ENCODE data around the gene CDC25A. TPM values are rescaled to one million over a fixed set of nuclear protein-coding genes. Genes with fewer than 3 reads are reported as not detected.

The CDC25A gene
- total RNA-seq, 4 donors from 2014 or later = 1.7 to 7.6 (median 4.8) TPM

GRCh38 chr3:48110463-48110862 lies 77.8 kb downstream of the CDC25A start:
- Histone ChIP-seq H3K27ac (no peak overlapping the region), H3K4me3 (no peak overlapping the region), H3K36me3 (no peaks in the 10 kb centered on the region), H3K9me3 (no peaks in the 10 kb centered on the region), H3K27me3 (no peaks in the 10 kb centered on the region), H3K4me1 (peaks cover 0 to 4% (median 0%) of the 10 kb centered on the region in 4 donors)
- TF ChIP-seq POLR2A (IDR thresholded peaks at IDR 0.05) = no peak
- TF ChIP-seq EP300 (IDR thresholded peaks at IDR 0.05; ENCODE audit: low read depth) = no peak
- TF ChIP-seq CTCF (IDR thresholded peaks at IDR 0.05) = no peak
- no peak for TF ChIP-seq POLR2AphosphoS5 (IDR thresholded peaks at IDR 0.05)
- in situ Hi-C loops (cut with MboI; ENCODE audit: low pct_ligation_motif_present in 1 of 4, low pct_unique_long_range_greater_than_20kb in 1 of 4, low sequenced_read_pairs in 3 of 4) = no loop called here
- WGBS, 2 donors (ENCODE audit: low coverage in 1 of 2) = 93 to 95% methylated on average over 2 of the region's 2 CpGs
- intact Hi-C loops (cut with DNase I; ENCODE audit: low total_unique reads) = no loop called here
- no peak for DNase-seq

GRCh38 chr3:48107227-48107626 lies 81.0 kb downstream of the CDC25A start:
- 74 to 97% methylated on average over 3 of the region's 3 CpGs for WGBS, 2 donors (ENCODE audit: low coverage in 1 of 2)
- Histone ChIP-seq H3K4me1 (no peaks in the 10 kb centered on the region), H3K27ac (no peak overlapping the region), H3K36me3 (no peaks in the 10 kb centered on the region), H3K4me3 (no peak overlapping the region), H3K9me3 (no peaks in the 10 kb centered on the region), H3K27me3 (no peaks in the 10 kb centered on the region)
- TF ChIP-seq POLR2A (IDR thresholded peaks at IDR 0.05) = no peak
- no peak for TF ChIP-seq EP300 (IDR thresholded peaks at IDR 0.05; ENCODE audit: low read depth)
- no peak for TF ChIP-seq CTCF (IDR thresholded peaks at IDR 0.05)
- in situ Hi-C loops (cut with MboI; ENCODE audit: low pct_ligation_motif_present in 1 of 4, low pct_unique_long_range_greater_than_20kb in 1 of 4, low sequenced_read_pairs in 3 of 4) = no loop called here
- intact Hi-C loops (cut with DNase I; ENCODE audit: low total_unique reads) = no loop called here
- DNase-seq = no peak

Small RNA genes within 50 kb of the gene (small RNA-seq; reads per million reads assigned to genes)
- gene MIR4443 (0.14 to 0.53 (median 0.32) reads per million in 4 donors), gene NDUFB1P1 (0 reads per million in 4 donors), gene RNU7-128P (0 reads per million in 4 donors), gene SNRPFP4 (0 reads per million in 4 donors)

Other genes starting within 250 kb of the CDC25A start
- gene MAP4, start 172.0 kb downstream of the CDC25A start, total RNA-seq = 100 to 1,000 TPM in 1 of 4 donors, 10 to 100 TPM in 3; 68.8 to 148 (median 82.9) TPM
- gene CAMP, start 35.1 kb upstream of the CDC25A start, total RNA-seq = not detected
- 1 to 10 TPM; 1.9 to 9.1 (median 5.8) TPM for gene ZNF589, start 52.7 kb upstream of the CDC25A start, total RNA-seq
- 10 to 100 TPM; 22.9 to 39.3 (median 28.1) TPM for gene NME6, start 113.0 kb upstream of the CDC25A start, total RNA-seq
- gene SPINK8, start 145.2 kb upstream of the CDC25A start, total RNA-seq = not detected
- gene FBXW12, start 183.8 kb upstream of the CDC25A start, total RNA-seq = not detected
- gene PLXNB1, start 241.7 kb upstream of the CDC25A start, total RNA-seq = 100 to 1,000 TPM; 129 to 530 (median 245) TPM